HG02610 (cell line): ENCODE results near the gene PABPC1L2B.
"Not testable (repeated sequence)": the region's sequence is repeated elsewhere in the genome, so short reads cannot be mapped to it uniquely, and the experiment has no call there.

Source experiments
- ATAC-seq: cut with Tn5 transposase; IDR thresholded peaks from one replicate; pipeline ENCODE4 v1.9.1; 2021; ENCODE audit warnings: mild to moderate bottlenecking, moderate library complexity; ENCODE audit not compliant: unreplicated experiment

Gene PABPC1L2B

DNA sequence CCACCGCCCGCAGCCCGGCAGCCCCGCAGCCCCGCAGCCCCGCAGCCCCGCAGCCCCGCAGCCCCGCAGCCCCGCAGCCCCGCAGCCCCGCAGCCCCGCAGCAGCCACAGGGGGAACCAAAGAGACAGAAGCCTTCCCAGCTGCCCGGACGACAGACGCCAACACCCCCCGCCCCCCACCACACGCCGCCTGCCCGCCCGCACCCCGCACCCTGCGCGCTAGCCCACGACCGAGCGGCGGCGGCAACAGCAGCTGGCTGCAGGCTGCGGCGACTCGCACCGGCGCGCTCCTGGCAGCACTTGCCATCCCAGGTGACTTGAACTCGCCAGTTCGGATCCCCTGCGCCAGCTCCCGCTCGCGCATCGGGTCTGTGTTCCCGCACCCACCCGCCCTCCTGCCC is at the start of gene PABPC1L2B:
Gene PABPC1L2B, plus strand, starts transcription at position 207 of the 400 bp plus-strand sequence. CDS start 704 bp downstream, outside the sequence.
- ATAC-seq: not testable (repeated sequence)

DNA sequence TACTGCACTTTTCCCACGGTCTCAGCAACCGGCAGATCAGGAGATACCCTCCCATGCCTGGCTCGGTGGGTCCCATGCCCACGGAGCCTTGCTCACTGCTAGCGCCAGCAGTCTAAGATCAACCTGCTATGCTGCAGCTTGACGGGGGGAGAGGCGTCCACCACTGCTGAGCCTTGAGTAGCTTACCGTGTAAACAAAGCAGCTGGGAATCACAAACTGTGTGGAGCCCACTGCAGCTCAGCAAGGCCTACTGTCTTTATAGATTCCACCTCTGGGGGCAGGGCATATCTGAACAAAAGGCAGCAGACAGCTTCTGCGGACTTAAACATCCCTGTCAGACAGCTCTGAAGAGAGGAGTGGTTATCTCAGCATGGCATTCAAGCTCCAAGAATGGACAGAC is 42.8 kb upstream of the PABPC1L2B start:
- ATAC-seq: not testable (repeated sequence)

DNA sequence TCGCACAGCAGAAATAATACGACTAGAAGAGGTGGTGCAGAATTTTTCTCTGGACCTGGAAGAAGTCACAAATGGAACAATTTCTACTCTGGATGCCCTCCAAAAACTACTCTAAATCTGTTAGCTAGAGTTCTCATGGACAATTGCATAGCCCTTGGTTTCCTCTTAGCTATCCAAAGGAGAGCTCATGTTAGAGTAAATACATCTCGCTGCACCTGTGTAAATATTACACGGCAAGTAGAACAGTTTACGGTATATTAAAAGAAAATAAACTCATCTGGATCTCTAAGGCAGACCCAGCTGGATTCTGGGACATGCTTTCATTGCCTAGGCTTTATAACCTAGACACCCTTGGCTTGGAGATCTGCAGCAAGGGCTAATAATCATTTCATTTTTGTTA is 30.9 kb upstream of the PABPC1L2B start:
- ATAC-seq: not testable (repeated sequence)

DNA sequence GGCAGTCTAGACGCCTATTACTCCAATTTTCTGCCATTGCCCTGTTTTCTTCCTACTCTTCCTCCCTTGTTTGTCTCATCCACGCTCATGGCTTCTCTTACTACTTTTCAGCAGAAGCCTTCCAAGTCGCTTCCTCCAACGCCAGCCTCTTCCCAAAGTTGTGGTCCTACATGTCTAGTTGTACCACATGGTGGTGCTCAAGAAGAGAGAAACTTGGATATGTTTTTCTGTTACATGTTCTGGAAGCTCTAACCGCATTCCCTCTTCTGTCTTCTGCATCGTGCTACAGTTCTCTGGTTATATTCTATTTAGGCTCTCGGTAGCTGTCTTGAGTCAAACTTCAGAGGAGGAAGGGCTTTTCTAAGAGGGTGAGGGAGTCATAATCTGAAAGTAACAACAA is 27.9 kb upstream of the PABPC1L2B start:
- not testable (repeated sequence) for ATAC-seq

DNA sequence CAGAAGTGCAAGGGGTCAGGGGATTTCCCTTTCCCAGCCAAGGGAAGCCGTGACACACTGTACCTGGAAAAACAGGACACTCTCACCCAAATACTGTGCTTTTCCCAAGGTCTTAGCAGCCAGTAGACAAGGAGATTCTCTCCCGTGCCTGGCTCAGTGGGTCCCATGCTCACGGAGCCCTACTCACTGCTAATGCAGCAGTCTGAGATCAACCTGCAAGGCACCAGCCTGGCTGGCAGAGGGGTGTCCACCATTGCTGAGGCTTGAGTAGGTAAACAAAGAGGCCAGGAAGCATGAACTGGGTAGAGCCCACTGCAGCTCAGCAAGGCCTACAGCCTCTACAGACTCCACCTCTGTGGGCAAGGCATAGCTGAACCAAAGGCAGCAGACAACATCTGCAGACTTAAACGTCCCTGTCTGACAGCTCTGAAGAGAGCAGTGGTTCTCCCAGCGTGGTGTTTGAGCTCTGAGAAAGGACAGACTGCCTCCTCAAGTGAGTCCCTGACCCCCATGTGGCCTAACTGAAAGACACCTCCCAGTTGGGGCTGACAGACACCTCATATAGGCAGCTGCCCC is 21.8 kb upstream of the PABPC1L2B start:
- not testable (repeated sequence) for ATAC-seq

DNA sequence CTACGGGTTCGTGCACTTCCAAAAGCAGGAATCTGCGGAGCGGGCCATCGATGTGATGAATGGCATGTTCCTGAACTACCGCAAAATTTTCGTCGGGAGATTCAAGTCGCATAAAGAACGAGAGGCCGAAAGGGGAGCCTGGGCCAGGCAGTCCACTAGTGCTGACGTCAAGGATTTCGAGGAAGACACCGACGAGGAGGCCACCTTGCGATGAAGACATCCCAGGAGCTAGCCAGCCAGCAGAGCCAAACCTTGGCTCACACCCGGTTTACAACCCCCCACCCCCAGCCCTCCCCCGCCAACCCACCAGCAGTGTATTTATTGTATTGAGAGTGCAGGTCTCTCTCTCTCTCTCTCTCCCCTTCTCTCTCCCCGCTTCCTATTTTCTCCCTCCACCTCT is 1.3 kb downstream of the PABPC1L2B start:
- ATAC-seq: not testable (repeated sequence)

DNA sequence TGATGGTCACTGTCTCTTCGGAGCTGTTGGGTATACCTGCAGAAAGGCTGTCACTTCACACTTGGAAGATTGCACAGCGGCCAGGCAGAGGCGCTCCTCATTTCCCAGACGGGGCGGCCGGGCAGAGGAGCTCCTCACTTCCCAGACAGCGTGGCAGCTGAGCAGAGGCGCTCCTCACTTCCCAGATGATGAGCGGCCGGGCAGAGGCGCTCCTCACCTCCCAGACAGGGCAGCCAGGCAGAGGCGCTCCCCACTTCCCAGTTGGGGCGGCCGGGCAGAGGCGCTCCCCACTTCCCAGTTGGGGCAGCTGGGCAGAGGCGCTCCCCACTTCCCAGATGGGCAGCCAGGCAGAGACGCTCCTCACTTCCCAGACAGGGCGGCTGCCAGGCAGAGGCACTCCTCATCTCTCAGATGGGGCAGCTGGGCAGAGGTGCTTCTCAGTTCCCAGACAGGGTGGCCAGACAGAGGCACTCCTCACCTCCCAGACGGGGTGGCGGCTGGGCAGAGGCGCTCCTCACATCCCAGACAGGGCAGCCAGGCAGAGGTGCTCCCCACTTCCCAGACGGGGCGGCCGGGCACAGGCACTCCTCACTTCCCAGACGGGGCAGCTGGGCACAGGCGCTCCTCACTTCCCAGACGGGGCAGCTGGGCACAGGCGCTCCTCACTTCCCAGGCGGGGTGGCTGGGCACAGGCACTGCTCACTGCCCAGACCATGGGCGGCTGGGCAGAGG is 18.8 kb downstream of the PABPC1L2B start:
- ATAC-seq: no peak

DNA sequence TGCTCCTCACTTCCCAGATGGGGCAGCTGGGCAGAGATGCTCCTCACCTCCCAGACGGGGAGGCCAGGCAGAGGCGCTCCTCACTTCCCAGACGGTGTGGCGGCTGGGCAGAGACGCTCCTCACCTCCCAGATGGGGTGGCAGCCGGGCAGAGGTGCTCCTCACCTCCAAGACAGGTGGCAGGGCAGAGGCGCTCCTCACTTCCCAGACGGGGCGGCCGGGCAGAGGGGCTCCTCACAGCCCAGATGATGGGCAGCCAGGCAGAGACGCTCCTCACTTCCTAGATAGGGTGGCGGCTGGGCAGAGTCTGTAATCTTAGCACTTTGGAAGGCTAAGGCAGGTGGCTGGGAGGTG is 19.3 kb downstream of the PABPC1L2B start:
- not testable (repeated sequence) for ATAC-seq

DNA sequence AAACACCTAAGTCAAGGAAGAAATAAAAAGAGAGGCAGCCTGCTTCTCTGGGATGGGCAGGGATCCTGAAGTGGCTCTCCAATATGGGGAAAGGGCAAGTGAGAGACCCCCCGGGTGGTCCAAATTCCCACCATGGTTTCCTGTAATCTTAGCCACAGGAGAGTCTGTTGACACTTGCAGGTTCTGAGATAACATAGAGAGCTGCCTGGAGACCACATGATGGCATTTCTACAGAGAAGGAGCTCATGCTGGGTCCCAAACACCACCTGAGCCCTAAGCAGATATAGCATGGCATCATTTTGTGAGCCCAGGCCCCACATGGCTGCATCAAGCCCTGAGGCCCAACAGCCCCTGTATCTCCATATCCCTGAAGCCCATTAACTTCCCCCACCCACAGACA is 26.1 kb downstream of the PABPC1L2B start:
- ATAC-seq: no peak
